Medulla oblongata (tissue), 1 donor: ENCODE results near the gene TEX29.

Experiments
- DNase-seq: peaks from one replicate; pipeline ENCODE4 v3.0.0-alpha.2; 2015; ENCODE audit errors: extremely low spot score

The TEX29 gene

GRCh38 chr13:111291908-111292307, 28.5 kb upstream of the TEX29 start:
- DNase-seq = no peak

GRCh38 chr13:111292710-111293485, 27.5 kb upstream of the TEX29 start:
- DNase-seq = no peak

GRCh38 chr13:111295886-111296285, 24.6 kb upstream of the TEX29 start:
- DNase-seq = no peak

GRCh38 chr13:111296417-111296816, 24.0 kb upstream of the TEX29 start:
- no peak for DNase-seq

GRCh38 chr13:111298214-111298975, 22.0 kb upstream of the TEX29 start:
- DNase-seq = no peak

- DNase-seq = no peak
These were observed 18.3 kb upstream of the TEX29 start for GRCh38 chr13:111302045-111302726.

- DNase-seq = no peak
These were observed 16.9 kb upstream of the TEX29 start for GRCh38 chr13:111303559-111303958.

- no peak for DNase-seq
These were observed 16.3 kb upstream of the TEX29 start for GRCh38 chr13:111304041-111304544.

- DNase-seq = no peak
These were observed 15.7 kb upstream of the TEX29 start for GRCh38 chr13:111304603-111305289.

- no peak for DNase-seq
These were observed 7.4 kb upstream of the TEX29 start for GRCh38 chr13:111312944-111313590.

- no peak for DNase-seq
These were observed 6.5 kb upstream of the TEX29 start for GRCh38 chr13:111313911-111314425.

- no peak for DNase-seq
These were observed 5.6 kb upstream of the TEX29 start for GRCh38 chr13:111314852-111315251.

GRCh38 chr13:111315347-111315995, 5.0 kb upstream of the TEX29 start:
- no peak for DNase-seq

GRCh38 chr13:111316161-111316730, 4.2 kb upstream of the TEX29 start:
- no peak for DNase-seq

- DNase-seq = no peak
These were observed 3.3 kb upstream of the TEX29 start for GRCh38 chr13:111317042-111317550.

- DNase-seq = no peak
These were observed 2.7 kb upstream of the TEX29 start for GRCh38 chr13:111317571-111318345.

GRCh38 chr13:111318386-111318785, 2.1 kb upstream of the TEX29 start:
- DNase-seq = no peak

GRCh38 chr13:111319521-111319920, 921 bp upstream of the TEX29 start:
- DNase-seq = no peak
